GM18858 (cell line): ENCODE results near the gene FRS2.

ENCODE experiments used
- ATAC-seq: cut with Tn5 transposase; IDR thresholded peaks from one replicate; pipeline ENCODE4 v1.9.1; 2021; ENCODE audit not compliant: unreplicated experiment

The FRS2 gene

DNA sequence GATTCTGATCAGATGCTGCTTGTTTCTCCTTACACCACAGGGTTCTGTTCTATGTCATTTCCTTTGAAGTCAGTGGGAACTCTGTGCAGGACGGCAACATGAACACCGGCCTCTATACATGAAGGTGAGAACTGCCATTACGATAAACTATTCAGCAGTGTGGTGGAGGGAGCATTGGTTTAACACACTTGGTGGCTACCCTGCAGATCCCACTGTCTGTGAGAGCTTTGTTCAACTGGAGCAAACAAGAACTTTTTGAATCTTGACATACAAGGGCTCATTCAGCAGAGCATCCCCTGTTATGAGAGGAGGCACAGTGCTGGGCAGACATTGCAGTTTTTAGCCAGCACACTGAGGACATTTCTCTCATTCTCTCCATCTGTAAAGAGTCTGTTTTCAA, 10.7 kb upstream of the FRS2 start:
- no peak for ATAC-seq

DNA sequence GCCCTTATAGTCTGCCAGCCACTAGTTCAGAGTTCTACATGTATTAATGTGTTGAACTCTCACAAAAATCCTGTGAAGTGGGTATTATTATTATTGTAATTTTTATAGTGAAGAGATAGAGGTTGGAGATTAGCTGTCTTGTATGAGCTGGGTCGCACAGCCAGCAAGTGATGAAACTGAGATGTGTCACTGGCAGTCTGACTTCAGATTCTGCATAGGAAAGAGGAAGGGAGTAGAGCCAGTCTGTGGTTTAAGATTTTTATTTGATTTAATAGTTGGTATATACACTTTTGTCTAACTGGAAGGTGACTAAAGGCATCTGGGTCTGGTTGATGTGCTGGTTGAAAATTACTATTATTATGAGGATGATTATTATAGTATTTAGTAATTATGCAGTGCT, 5.8 kb upstream of the FRS2 start:
- ATAC-seq: no peak

DNA sequence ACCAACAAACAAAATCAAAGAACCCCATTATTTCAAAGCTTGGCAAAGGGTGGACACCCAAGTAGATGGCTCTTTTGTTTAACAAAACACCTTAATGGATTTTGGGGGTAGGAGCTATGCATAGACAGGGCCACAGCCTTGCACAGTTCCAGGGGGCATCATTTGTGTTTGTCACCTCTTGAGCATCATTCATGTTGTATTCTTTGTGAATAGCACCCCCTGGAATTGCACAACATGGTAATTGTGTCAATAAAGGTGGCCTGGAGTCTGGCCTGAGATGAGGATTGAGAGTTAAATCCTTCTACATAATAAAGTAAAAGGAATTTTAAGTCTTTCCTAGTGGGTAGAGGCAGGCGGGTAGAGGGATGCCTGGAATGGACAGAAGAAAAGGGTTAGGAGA, 3.3 kb upstream of the FRS2 start:
- no peak for ATAC-seq

DNA sequence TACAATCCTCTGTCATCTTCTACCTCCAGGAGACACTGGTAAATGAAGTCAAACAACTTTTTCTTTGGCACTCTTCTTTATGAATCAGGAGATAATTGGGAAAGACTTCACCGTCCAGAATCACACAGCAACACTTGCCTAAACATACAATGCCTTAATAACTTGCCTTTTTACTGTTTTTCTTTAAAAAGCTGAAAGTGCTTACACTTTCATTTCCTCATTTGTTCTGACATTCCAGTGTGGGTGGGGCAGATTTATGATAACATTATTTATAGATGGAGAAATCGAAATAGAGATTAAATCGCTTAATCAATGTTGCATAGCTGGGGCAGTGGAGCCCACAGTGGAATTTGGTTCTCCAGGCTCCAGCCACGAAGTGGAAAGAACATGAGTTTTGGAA, 2.8 kb upstream of the FRS2 start:
- no peak for ATAC-seq

DNA sequence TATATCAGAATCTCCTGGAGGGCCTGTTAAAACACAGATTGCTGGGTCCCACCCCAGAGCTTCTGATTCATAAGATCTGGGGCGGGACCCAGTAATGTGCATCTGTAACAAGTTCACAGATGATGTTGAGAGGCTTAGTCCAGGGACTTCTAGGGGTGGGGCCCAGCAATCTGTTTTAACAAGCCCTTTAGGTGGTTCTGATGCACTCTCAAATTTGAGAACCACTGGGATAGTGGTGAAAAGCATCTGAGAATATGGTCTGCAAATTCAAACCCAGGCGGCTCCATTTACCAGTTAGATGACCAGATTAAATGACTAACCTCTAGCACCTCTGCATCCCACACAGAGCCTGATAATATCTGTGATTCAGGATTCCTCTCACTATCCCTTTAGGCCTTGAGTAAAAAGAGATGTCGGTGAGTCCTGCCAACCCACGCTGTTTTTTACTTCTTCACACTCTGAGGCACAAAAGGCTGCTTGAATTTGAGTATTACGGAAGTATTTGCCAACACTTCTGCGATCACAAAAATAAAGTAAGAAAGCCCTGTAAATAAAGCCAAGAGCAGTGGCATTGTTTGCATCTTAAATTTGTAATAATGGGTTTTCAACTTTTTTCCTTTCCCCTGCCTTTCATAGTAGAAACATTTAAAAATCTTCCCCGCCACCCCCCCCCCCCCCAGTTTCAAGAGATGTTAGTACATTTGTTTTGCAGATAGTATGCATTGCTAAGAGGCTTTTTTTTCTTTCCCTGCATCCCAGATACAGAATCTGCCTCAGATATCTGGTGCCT, 1.8 kb upstream of the FRS2 start:
- ATAC-seq: no peak

DNA sequence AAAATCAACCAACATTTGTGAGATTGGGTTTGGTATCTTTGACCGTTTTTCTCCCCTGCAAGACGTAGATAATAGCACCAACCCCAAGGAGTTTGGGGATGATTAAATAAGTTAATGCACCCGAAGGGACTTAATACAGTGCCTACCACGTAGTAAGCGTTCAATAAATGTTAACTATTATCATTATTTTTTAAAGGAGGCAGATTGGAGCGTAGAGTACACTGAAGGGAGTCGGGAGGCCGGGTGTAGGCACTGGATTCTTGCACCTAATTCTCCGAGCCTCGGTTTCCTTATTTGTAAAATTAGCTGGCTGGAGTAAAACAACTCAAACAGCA, 367 bp upstream of the FRS2 start:
- ATAC-seq: no peak

DNA sequence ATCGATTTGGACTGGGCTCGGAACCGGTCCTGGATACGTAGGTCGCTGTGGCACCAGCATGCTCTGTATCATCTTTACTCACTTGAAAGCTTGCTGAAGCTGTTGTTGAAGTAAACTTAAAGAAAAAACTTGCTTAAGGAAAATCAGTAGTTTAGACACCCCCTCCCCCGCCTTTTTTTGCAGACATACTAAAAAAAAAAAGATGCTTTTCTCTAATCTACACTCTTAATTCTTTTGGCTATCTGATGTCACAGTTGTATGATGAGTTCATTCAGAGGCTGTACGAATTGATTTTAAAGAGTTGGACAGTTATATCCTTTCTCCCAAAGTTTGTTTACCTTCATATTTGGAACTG, 865 bp downstream of the FRS2 start:
- no peak for ATAC-seq

DNA sequence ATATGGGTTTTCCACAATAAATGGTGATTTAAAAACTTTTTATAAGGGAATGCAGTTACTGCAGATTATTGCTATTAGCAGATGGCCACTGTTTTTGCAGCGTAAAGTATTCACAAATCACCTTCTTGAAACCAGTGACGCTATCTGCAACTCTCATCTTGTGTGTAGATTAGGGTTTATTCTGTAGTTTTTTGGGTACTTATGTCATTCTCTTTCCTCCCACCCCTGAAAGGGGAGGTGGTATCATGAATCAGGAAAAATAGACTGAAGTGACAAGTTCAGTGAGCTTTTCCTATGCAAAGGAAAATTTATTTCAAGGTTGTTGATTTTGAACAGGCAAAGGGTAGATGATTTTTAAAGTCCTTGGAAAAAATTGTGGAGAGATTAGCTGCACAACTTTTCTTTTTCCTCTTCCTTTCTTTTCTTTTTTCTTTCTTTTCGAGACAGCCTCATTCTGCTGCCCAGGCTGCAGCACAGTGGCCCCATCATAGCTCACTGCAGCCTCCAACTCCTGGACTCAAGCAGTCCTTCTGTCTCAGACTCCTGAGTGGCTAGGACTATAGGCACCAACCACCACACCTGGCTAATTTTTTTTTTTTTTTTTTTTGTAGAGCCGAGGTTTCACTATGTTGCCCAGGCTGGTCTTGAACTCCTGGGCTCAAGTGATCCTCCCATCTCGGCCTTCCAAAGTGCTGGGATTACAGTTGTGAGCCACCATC, 1.6 kb downstream of the FRS2 start:
- no peak for ATAC-seq

DNA sequence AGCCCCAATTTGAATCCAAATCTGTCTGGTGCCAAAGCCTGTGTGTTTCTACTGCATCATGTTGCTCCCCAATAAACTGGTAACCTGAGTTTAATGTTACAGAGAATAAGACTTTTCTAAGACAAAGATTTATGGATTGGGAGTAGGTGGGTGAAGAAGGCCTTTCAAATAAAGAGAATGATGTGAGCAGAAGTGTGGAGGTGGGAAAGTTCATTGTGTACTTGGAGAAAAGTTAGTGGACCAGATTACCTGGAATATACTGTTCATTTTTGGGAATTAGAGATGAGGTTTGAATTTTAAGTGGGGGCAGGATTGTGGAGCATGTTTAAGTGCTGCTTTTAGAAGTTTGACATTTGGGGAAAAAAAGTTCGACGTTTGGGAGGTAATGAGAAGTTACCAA, 3.1 kb downstream of the FRS2 start:
- no peak for ATAC-seq

DNA sequence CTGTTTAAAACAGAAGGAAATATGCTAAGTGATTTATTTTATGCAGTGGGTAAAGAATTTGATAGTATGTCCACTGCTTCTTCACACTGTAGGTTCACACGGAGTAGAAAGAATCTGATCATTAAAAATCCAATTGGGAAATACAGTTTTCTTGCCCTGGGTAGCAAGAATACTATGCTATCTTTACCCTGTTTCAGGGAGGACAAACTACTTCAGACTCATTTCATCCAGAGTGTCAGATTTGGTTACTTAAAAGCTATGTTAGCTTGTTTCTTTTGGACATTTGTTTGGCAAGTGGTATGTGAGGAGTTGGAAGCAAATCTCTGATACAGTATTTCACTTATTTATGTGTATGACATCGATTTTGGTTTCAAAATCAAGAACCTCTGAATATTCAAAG, 4.3 kb downstream of the FRS2 start:
- no peak for ATAC-seq

DNA sequence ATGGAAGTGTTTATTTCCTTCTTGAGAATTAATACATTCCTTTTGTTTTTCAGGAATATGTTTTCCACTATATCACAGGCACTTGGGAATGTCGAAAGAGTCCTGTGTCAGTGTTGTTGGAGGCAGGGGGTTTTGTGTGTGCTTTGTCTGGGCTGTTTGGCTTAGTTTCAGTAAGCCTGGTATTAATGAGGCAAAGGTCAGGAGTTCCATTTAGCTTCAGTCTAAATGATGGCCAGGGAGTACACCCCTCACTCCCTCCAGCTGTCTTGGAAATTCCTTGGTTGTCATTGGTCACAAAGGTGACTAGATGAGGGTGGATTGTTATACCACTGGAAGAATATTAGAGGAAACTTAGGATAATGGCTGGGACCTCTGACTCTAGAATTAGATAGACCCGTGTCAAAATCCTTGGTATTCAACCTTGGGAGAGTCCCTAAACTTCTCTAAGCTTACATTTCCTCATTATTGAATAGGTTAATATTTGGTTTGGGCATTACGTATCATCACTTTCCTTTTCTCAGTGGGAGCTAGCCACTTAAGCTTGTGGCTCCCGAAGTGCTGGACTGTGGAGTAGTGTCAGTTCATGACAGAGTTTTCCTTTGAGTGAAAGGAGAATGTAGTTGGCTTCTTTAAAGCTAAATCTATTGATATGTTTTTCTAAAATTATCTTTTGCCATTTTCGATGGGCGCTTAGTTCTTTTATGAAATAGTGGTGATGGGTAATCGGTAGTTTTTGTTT, 5.2 kb downstream of the FRS2 start:
- ATAC-seq: no peak

DNA sequence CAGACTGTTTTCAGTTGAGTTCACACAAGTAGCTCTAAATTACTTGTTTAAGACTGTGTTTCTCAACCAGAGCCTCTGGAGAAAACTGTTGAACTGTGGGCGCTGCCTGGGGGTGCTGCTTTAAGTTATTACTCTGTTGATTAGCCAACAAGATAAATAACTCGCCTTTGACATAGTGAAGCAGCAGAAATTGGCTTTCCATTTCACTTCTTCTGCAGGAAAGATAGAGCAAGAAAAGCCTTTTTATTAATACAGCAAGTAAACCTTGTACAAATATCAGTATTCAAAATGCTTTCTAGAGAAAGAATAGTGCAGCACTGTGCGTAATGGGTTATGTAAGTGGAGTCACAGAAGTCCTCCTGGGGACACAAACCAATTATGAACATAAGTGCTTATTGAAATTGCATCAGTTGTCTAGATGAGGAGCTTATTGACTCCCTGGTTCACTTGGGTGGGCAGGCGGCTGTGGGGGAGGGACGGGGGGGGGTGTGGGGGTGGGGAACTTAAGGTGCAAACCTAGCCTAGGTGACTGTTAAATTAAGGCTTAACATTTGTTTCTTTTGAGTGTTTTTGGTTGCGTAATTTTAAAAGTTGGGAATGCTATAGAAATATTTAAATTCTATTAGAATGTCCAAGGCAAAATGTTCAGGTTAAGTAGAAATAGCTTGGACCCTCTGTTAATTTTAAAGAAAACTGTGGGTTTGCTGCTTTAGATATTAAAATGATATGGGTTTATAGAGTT, 6.3 kb downstream of the FRS2 start:
- ATAC-seq: no peak

DNA sequence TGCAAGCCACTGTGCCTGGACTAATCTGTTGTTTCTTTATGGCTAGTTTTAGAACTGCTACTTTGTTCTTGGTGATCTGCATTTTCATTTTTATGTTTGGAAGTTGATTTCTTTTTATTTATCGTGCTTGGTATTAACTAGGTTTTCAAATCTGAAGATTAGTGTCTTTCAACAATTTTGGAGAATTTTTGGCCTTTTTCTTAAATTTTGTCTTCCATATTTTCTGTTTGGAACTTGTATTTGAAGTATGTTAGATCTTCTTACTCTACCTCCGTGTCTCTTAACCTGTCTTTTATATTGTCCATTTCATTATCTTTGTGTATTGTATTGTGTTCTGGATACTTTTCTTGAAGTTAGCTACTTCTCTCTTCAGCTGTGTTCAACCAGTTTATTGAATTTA, 9.5 kb downstream of the FRS2 start:
- no peak for ATAC-seq

DNA sequence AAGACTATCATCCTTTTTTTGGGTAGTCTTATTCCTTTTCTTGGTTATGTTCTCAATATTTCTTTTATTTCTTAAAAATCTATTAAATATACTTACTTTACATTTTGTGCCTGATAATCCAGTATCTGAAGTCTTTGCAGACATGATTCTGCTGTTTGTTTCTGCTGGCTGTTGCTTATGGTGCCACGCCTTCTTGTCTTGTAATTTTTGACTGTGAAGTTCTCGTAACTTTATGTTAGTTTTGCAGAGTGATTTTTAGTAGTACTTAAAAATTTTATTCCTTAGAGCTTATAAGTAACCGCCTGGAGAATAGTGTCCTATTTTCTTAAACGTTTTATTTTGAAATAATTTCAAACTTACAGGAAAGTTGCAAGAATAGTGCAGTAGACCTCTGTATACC, 10.5 kb downstream of the FRS2 start:
- no peak for ATAC-seq

DNA sequence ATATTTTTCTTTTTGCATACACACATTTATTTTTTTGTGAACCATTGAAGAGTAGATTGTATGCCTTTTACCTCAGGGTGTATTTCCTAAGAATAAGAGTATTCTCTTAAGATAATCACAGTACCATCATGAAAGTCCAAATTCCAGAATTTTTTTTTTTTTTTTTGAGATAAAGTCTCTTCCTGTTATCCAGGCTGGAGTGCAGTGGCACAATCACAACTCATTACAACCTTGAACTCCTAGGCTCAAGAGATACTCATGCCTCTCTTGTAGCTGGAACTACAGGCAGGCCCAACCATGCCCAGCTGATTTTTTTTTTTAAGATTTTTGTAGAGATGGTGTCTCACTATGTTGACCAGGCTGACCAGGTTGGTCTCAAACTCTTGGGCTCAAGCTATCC, 10.9 kb downstream of the FRS2 start:
- ATAC-seq: no peak

DNA sequence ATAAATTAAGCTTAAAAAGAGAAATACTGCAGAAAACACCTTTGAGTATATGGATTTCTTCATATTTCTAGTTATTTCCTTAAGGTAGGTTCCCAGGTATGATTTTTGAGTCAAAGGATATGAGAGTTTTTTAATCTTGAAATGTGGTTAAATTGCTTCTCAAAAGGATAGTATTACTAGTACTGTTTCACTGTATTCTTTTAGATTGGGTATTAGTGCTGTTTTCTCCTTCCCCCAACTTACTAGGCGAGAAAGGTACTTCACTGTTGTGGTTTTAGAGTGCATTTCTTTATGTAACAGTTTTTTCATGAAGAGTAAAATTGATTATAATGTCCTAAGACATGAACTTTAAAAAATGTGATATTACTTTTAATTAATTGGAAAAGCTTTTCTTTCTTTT, 13.5 kb downstream of the FRS2 start:
- no peak for ATAC-seq

DNA sequence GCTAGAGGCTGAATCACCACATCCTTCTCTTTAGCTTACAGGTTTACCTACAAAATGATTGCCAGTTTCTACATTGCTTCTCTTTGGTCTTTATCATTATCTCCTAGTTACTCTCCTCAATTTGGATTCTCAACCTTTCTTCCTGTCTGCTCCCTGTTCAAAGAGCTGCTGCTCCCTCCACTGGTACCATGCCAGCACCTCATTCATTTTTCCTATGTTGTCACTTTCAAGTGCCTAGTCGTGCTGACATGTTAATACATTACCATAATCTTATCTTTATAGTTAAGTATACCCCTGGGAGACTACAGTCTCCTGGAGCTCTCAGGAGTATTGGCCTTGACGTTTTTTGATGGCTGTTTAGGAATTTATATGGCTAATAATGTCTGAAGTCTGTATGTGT, 14.2 kb downstream of the FRS2 start:
- ATAC-seq: no peak

DNA sequence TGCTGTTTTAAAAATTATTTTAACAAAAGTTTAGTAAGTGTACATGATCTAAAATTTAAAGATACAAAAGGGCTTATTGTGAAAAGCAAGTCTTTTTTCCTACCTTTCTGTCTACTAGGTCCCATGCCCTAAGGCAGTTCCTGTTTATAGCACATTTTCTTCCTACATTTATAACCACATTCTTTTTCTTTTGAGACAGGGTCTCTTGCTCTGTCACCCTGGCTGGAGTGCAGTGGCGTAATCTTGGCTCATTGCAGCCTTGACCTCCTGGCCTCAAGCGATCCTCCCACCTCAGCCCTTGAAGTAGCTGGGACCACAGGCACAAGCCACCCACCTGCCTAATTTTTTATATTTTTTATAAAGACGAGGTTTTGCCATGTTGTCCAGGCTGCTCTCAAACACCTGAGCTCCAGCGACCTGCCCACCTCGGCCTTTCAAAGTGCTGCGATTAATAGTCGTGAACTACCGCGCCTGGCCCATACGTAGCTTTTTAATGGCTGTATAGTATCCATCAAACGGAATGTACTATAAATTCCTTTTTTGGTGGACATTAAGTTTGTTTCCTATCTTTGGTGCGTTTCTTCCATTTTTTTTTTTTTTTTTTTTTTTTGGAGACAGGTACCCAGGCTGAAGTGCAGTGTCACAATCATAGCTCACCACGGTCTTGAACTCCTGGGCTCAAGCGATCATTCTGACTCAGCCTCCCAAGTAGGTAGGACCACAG, 20.9 kb downstream of the FRS2 start:
- ATAC-seq: no peak

DNA sequence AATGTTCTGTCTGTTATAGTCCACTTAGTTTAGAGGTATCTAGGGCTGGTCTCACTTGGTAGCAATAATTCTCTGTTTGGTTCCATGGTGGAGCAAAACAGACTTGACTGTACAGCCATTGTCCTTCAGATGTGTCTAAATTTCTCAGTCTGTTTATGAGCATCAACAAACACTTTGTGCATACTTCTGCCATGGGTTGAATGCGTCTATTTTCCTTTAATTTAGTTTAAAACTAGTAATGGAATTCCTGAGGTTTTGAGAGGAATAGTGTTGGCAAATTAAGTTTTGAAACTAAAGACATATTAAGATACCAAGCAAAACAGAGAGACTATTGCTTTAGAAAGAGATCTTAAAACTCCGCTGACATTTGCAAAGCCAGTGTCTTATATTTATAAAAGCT, 22.6 kb downstream of the FRS2 start:
- no peak for ATAC-seq

DNA sequence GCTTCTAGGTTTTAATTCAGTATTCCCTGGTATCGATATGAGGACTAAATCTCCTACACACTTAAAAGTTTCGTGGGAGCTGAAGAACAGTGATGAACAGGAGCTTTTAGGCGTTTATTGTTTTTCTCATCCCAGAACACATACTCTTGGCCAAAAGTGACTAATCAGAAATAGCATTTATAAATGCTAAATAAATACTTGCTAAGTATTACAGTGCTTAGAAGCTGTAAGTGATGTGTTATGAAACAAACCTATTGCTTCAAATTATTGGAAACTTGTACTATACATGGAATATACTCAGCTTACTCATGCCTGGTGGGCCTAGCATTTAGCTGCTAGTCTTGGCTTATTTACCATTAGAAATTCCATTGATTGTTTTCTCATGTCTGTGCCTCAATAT, 24.9 kb downstream of the FRS2 start:
- no peak for ATAC-seq
